ENCODE measurements around the gene ANKRD61. TPM values are rescaled to one million over a fixed set of nuclear protein-coding genes. Genes with fewer than 3 reads are reported as not detected.

The ANKRD61 gene
- total RNA-seq, 4 donors from 2014 or later = not detected

GRCh38 chr7:6026011-6026819 is 5.0 kb upstream of the ANKRD61 start:
- intact Hi-C loops (cut with DNase I) = no loop called here
- Histone ChIP-seq H3K36me3 (peaks cover 65 to 99% (median 86%) of the 10 kb centered on the region in 4 donors), H3K27ac (replicated peaks in 1 of 4) (peak overlapping the region; percentile 32 to 65 (median 61)), H3K9me3 (no peaks in the 10 kb centered on the region), H3K4me1 (peaks cover 3 to 17% (median 8%) of the 10 kb centered on the region in 4 donors), H3K4me3 (peak overlapping the region; percentile 21 to 47 (median 25)), H3K27me3 (no peaks in the 10 kb centered on the region)
- TF ChIP-seq POLR2A (IDR thresholded peaks at IDR 0.05; ENCODE audit: low read depth) (no peak), POLR2AphosphoS5 (IDR thresholded peaks at IDR 0.05) (peak in 1 of 2 donors; percentile 27), CTCF (IDR thresholded peaks at IDR 0.05) (peak in 1 of 3 experiments; percentile 29), EP300 (IDR thresholded peaks at IDR 0.05) (no peak)
- WGBS = 88% methylated on average over 14 of the region's 22 CpGs
- no peak for DNase-seq (ENCODE audit: extremely low spot score)

GRCh38 chr7:6026820-6027311 is 4.3 kb upstream of the ANKRD61 start:
- Histone ChIP-seq H3K9me3 (no peaks in the 10 kb centered on the region), H3K4me1 (peaks cover 3 to 17% (median 8%) of the 10 kb centered on the region in 4 donors), H3K4me3 (peak overlapping the region in 2 of 4 donors; percentile 21 to 26), H3K27ac (replicated peaks in 1 of 4) (peak overlapping the region; percentile 14 to 65 (median 60)), H3K27me3 (no peaks in the 10 kb centered on the region), H3K36me3 (peaks cover 59 to 99% (median 85%) of the 10 kb centered on the region in 4 donors)
- intact Hi-C loops (cut with DNase I) = no loop called here
- no peak for DNase-seq (ENCODE audit: extremely low spot score)
- TF ChIP-seq EP300 (IDR thresholded peaks at IDR 0.05) (no peak), POLR2A (IDR thresholded peaks at IDR 0.05; ENCODE audit: low read depth) (no peak), POLR2AphosphoS5 (IDR thresholded peaks at IDR 0.05) (no peak), CTCF (IDR thresholded peaks at IDR 0.05) (no peak)
- 75% methylated on average over 12 of the region's 12 CpGs for WGBS

- H3K27me3 ChIP-seq = no peaks in the 10 kb centered on the region
- intact Hi-C loops (cut with DNase I) = no loop called here
- TF ChIP-seq EP300 (IDR thresholded peaks at IDR 0.05) (no peak), CTCF (IDR thresholded peaks at IDR 0.05) (no peak), POLR2AphosphoS5 (IDR thresholded peaks at IDR 0.05) (no peak), POLR2A (IDR thresholded peaks at IDR 0.05; ENCODE audit: low read depth) (no peak)
- H3K27ac ChIP-seq (replicated peaks in 1 of 4) = peak overlapping the region in 1 of 4 donors; percentile 59
- H3K9me3 ChIP-seq = no peaks in the 10 kb centered on the region
- no peak for DNase-seq (ENCODE audit: extremely low spot score)
- H3K4me3 ChIP-seq = no peak overlapping the region
- peaks cover 48 to 99% (median 77%) of the 10 kb centered on the region in 4 donors for H3K36me3 ChIP-seq
- WGBS = 93% methylated on average over 1 of the region's 1 CpG
- peaks cover 3 to 17% (median 8%) of the 10 kb centered on the region in 4 donors for H3K4me1 ChIP-seq
Observed at GRCh38 chr7:6027806-6028365, 3.3 kb upstream of the ANKRD61 start.

- H3K36me3 ChIP-seq = peaks cover 42 to 99% (median 77%) of the 10 kb centered on the region in 4 donors
Observed at GRCh38 chr7:6028563-6028962, 2.6 kb upstream of the ANKRD61 start.

More at GRCh38 chr7:6028563-6028962, 2.6 kb upstream of the ANKRD61 start:
- H3K4me1 ChIP-seq = peaks cover 3 to 17% (median 8%) of the 10 kb centered on the region in 4 donors
- no peaks in the 10 kb centered on the region for H3K27me3 ChIP-seq
- no peaks in the 10 kb centered on the region for H3K9me3 ChIP-seq
- no peak overlapping the region for H3K4me3 ChIP-seq
- no peak for TF ChIP-seq CTCF (IDR thresholded peaks at IDR 0.05)
- no peak for TF ChIP-seq POLR2A (IDR thresholded peaks at IDR 0.05; ENCODE audit: low read depth)
- no peak for TF ChIP-seq EP300 (IDR thresholded peaks at IDR 0.05)
- TF ChIP-seq POLR2AphosphoS5 (IDR thresholded peaks at IDR 0.05) = no peak
- intact Hi-C loops (cut with DNase I) = no loop called here
- no peak for DNase-seq (ENCODE audit: extremely low spot score)
- H3K27ac ChIP-seq (replicated peaks in 1 of 4) = no peak overlapping the region
- 88% methylated on average over 5 of the region's 5 CpGs for WGBS
